Cardiac muscle cell (in vitro differentiated cells and primary cell): Measurements from ENCODE around the gene DGKI. TPM values are rescaled to one million over a fixed set of nuclear protein-coding genes. Genes with fewer than 3 reads are reported as not detected.

Experiments used
- DNase-seq, 2 donors: peaks; one replicate each; pipeline versions ENCODE4 v3.0.0 to v3.0.0-alpha.2; 2010 to 2017; ENCODE audit warnings: low read depth in 1 of 2, low spot score in 1 of 2
- H3K27ac ChIP-seq: fragments of 200-600 bp; sonication (generic); 2 replicates; pipeline ENCODE4 v1.5.1; 2016
- H3K27me3 ChIP-seq: fragments of 200-600 bp; sonication (generic); 2 replicates; pipeline ENCODE4 v1.6.0; 2016; ENCODE audit warnings: control low read depth
- H3K36me3 ChIP-seq: fragments of 200-600 bp; sonication (generic); 2 replicates; pipeline ENCODE4 v1.5.1; 2016; ENCODE audit warnings: control low read depth
- H3K4me1 ChIP-seq: fragments of 200-600 bp; sonication (generic); 2 replicates; pipeline ENCODE4 v1.8.1; 2017; ENCODE audit warnings: low read depth, mild to moderate bottlenecking, mixed run types
- H3K4me3 ChIP-seq: fragments of 200-600 bp; sonication (generic); 2 replicates; pipeline ENCODE4 v1.5.1; 2016; ENCODE audit warnings: mild to moderate bottlenecking
- H3K9me3 ChIP-seq: fragments of 200-600 bp; sonication (generic); 2 replicates; pipeline ENCODE4 v1.5.1; 2017; ENCODE audit warnings: low read depth, mild to moderate bottlenecking, control low read depth
- CTCF ChIP-seq: IDR thresholded peaks from 2 replicates; pipeline ENCODE4 v1.5.1; 2012; ENCODE audit warnings: low read depth, mild to moderate bottlenecking, low read length
- polyA plus RNA-seq: library from polyadenylated mRNA; unstranded; fragments of >200 nt; fragmentation: Nextera tagmentation; extraction: Ambion mirVana; gene quantifications from 2 replicates; pipeline ENCODE4 v1.2.1, GENCODE V29; 2016
- total RNA-seq: library from RNA; depleted of rRNA; stranded (reverse); fragments of >200 nt; gene quantifications from 2 replicates; pipeline ENCODE4 v1.2.3, GENCODE V29; 2016

Gene DGKI
- total and polyA plus RNA-seq, 2 experiments from 2014 or later: 35.0 to 52.7 TPM

DNA sequence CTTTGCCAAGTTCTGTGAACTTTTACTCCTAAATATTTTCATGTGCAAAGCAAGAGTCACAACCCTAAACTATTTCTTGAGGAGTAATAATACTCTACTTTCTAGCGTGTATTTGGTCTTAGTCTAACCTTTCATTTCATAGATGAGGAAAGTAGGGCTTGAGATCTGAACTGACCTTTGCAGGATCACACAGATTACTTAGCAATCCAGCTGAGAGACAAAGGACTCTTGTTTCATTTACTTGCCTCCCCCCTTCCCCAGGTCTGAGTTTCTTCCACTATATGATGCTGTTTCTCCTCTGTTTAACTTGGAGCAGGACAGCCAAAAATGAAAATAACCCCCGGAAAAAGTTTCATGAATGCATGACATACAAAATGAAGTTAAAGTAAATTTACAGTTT, 427.9 kb downstream of the DGKI start:
- no peak overlapping the region for H3K27ac ChIP-seq
- no peak for TF ChIP-seq CTCF
- no peak overlapping the region for H3K4me3 ChIP-seq

DNA sequence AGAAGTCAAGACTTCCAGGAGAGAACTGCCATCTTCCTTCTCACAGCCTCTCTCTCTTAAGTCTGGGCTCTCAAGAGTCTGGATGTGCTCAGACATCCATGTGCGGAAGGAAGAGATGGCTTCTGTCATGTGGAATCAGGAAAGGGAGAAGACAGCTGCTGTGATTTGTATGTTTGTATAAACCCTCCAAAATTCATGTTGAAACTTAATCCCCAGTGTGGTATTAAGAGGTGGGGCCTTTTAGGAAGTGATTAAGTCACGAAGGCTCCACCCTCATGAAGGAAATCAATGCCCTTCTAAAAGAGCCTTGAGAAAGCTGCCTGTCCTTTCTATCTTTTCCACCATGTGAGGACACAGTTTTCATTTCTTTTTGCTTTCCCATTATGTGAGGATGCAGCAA, 429.3 kb downstream of the DGKI start:
- TF ChIP-seq CTCF: no peak
- H3K27ac ChIP-seq: peak overlapping the region; percentile 26
- H3K36me3 ChIP-seq: no peaks in the 10 kb centered on the region
- no peaks in the 10 kb centered on the region for H3K9me3 ChIP-seq
- H3K4me3 ChIP-seq: no peak overlapping the region
- no peaks in the 10 kb centered on the region for H3K27me3 ChIP-seq
- peaks cover 26% of the 10 kb centered on the region for H3K4me1 ChIP-seq
- no peak for DNase-seq

More for the DNA sequence above, 427.9 kb downstream of the DGKI start:
- no peaks in the 10 kb centered on the region for H3K36me3 ChIP-seq
- H3K9me3 ChIP-seq: no peaks in the 10 kb centered on the region
- no peak for DNase-seq
- H3K4me1 ChIP-seq: peaks cover 26% of the 10 kb centered on the region
- no peaks in the 10 kb centered on the region for H3K27me3 ChIP-seq

DNA sequence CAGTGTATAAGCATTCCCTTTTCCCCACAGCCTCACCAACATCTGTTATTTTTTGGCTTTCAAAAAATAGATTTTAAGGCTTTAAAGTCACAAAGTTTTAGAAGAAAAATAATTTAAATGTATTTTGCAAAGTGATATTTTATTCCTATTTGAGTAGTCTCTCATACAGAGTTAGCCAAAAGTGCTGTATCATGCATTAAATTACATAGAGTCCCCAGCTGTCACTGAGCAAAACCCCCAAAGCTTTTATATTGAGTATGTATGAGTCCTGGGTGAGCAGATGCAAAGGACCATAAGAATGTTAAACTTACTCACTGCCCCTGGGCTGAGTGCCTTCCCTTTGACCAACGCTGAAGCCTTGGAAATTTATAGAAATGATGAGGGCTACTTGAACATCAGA, 432.9 kb downstream of the DGKI start:
- H3K36me3 ChIP-seq: peaks cover 8% of the 10 kb centered on the region
- no peak for TF ChIP-seq CTCF
- peaks cover 21% of the 10 kb centered on the region for H3K4me1 ChIP-seq
- no peaks in the 10 kb centered on the region for H3K27me3 ChIP-seq
- DNase-seq: no peak
- H3K27ac ChIP-seq: no peak overlapping the region
- H3K4me3 ChIP-seq: no peak overlapping the region
- no peaks in the 10 kb centered on the region for H3K9me3 ChIP-seq

DNA sequence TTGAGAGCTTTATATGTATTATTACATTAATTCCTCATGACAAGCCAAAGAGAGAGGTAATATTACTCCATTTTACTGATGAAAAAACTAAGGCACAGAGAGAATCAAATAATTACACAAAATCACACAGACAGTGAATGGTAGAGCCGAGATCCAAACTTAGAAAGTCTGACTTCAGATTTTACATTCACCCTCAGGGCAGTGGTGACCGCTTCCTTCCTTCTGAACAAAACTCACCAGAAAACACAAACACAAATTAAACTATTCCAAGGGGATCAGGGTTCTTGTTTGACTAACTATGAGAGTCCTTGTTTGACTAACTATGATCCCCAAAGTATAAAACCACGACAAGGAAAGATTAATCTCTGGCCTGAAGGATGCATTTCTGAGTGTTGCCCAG, 435.3 kb downstream of the DGKI start:
- Histone ChIP-seq H3K4me3 (no peak overlapping the region), H3K9me3 (no peaks in the 10 kb centered on the region)
- TF ChIP-seq CTCF: no peak

DNA sequence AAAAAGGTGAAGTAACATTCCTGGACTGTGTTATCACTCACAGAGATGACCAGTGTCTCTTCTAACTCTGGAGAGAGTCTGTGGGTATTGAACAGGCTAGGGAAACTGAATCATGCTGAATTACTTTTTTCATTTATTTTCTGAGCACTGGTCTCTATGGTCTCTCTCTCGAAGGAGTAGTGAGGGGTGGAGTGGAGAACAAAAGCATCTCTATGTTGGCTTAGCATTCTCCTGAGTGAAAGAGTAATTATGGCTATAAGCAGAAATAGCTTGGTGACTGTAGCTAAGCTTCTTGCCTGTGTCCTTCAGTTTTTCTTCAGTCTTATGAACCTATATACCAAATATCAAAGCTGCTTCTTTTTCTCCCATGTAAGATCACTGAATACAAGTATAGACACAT, 438.6 kb downstream of the DGKI start:
- Histone ChIP-seq H3K36me3 (peaks cover 21% of the 10 kb centered on the region), H3K27ac (peak overlapping the region; percentile 47), H3K27me3 (no peaks in the 10 kb centered on the region), H3K9me3 (no peaks in the 10 kb centered on the region), H3K4me3 (no peak overlapping the region), H3K4me1 (peaks cover 14% of the 10 kb centered on the region)
- no peak for DNase-seq
- no peak for TF ChIP-seq CTCF

More for the DNA sequence above, 435.3 kb downstream of the DGKI start:
- peaks cover 16% of the 10 kb centered on the region for H3K4me1 ChIP-seq
- H3K27ac ChIP-seq: no peak overlapping the region
- DNase-seq: no peak
- H3K36me3 ChIP-seq: peaks cover 15% of the 10 kb centered on the region
- no peaks in the 10 kb centered on the region for H3K27me3 ChIP-seq

DNA sequence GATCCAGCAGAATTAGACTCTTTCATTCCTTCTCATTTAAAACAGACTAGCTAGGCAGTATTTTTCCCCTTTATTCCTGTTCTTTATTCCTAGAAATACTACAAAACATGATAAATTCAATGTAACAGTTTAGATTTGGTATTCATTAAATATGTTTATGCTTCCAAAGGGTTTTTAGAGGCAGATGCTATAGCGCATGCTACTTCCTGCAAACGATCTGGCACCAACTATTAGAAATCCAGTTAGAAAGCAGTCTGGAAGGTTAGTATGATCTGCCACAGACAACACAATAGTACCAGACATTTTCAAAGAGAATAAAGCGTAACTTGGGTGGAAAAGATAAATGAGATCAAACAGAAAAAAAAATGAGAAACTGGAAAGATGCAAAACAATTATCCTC, 439.7 kb downstream of the DGKI start:
- no peak overlapping the region for H3K27ac ChIP-seq
- H3K4me1 ChIP-seq: peaks cover 17% of the 10 kb centered on the region
- DNase-seq: no peak
- H3K36me3 ChIP-seq: peaks cover 21% of the 10 kb centered on the region
- no peaks in the 10 kb centered on the region for H3K27me3 ChIP-seq
- no peak for TF ChIP-seq CTCF
- no peak overlapping the region for H3K4me3 ChIP-seq
- H3K9me3 ChIP-seq: no peaks in the 10 kb centered on the region
